ENCODE measurements around the gene CERS6. TPM values are rescaled to one million over a fixed set of nuclear protein-coding genes. Genes with fewer than 3 reads are reported as not detected.
A peak's percentile ranks its signal among the peaks of the same experiment; 100 is the strongest.

CERS6 gene
- total and polyA plus RNA-seq, 2 experiments from 2014 or later, result 8.3 to 16.0 TPM

DNA sequence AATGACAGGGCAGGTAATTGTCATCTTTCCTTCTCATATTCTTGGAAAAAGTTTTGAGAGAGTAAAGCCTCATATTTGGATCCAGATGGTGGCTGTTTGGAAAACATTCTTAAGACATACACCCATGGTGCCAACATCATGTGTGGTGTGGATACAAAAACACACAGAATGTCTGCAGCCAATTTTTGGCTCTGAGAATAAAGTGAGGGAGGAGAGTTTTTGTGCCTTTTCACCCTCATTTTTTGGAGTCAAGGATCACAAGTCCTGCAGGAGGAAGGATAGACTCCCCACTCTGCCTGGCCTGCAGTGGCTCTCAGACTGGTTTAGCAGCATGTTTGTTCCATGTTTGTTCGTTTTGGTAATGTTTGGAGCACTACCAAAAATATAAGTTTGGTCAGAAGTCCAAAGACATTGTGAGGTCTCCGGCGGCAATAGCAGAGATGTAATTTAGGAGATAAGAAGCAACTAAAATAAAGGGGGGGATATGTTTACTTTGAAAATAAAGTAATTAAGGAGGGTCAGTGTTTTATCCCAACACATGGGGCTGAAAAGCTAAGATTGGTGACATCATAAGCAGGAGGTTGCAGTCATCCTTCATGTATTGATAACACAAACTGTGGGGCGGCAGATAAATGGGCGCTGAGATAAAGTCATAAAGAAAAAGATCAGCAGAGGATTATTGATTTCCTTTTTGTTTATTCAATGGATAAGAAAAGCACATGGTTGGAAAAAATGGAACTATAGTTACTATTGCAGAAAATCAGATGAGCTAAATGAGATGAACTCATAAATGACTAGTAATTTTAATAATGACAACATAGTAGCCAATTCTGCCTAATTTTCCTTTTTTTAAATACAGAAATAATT is 347.0 kb downstream of the CERS6 start:
- no peak for TF ChIP-seq EZH2 (IDR thresholded peaks at IDR 0.05; ENCODE audit: insufficient read depth, poor library complexity, severe bottlenecking)
- no peak for TF ChIP-seq EZH2phosphoT487 (IDR thresholded peaks at IDR 0.05; ENCODE audit: insufficient read depth, low read depth)
- Histone ChIP-seq H3K9me2 (ENCODE audit: insufficient read depth) (no peaks in the 10 kb centered on the region), H3F3A (ENCODE audit: insufficient read depth) (peaks cover 9% of the 10 kb centered on the region), H3K79me2 (ENCODE audit: insufficient read depth) (no peaks in the 10 kb centered on the region), H3K4me1 (ENCODE audit: insufficient read depth) (peaks cover 14% of the 10 kb centered on the region), H3K27ac (no peak overlapping the region), H3K9me3 (ENCODE audit: low read depth) (no peaks in the 10 kb centered on the region), H2AFZ (peak overlapping the region; percentile 83), H3K36me3 (ENCODE audit: low read depth) (no peaks in the 10 kb centered on the region), H3K9ac (no peak overlapping the region), H4K20me1 (ENCODE audit: insufficient read depth) (no peaks in the 10 kb centered on the region), H3K27me3 (replicated peaks; ENCODE audit: insufficient read depth) (no peaks in the 10 kb centered on the region), H3K4me3 (peak overlapping the region; percentile 10), H3K4me2 (ENCODE audit: unreplicated experiment) (peak overlapping the region; percentile 30)
- in situ Hi-C loops (cut with MboI), result no loop called here
- WGBS, 2 experiments (ENCODE audit: low coverage in 1 of 2, low lambda C conversion rate in 2 of 2, missing lambda C conversion rate in 2 of 2), result 39 to 44% methylated on average over 5 of the region's 5 CpGs
- no peak for DNase-seq

DNA sequence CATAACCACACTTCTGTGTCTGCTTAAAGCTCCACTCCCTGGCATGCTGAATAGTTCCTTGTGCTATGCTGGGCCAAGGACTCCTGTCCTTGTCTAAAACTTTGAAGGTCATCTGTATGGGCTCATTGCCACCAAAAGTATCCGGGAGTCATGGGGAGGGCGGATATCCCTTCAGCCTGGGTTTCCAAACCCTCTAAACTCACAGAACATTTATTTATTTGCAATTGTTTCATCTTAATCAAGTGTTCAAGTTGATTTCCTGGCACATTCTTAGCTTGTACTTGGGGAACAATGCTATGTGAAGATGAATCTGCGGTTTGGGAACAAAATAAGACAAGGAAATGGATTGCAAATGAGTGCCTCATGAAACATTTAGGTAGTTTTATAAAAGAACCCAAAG is 348.1 kb downstream of the CERS6 start:
- in situ Hi-C loops (cut with MboI), result no loop called here
- TF ChIP-seq EZH2 (IDR thresholded peaks at IDR 0.05; ENCODE audit: insufficient read depth, poor library complexity, severe bottlenecking) (no peak), EZH2phosphoT487 (IDR thresholded peaks at IDR 0.05; ENCODE audit: insufficient read depth, low read depth) (no peak)
- Histone ChIP-seq H3K9me3 (ENCODE audit: low read depth) (no peaks in the 10 kb centered on the region), H3K79me2 (ENCODE audit: insufficient read depth) (no peaks in the 10 kb centered on the region), H2AFZ (no peak overlapping the region), H3K36me3 (ENCODE audit: low read depth) (no peaks in the 10 kb centered on the region), H3K9me2 (ENCODE audit: insufficient read depth) (no peaks in the 10 kb centered on the region), H3K27me3 (replicated peaks; ENCODE audit: insufficient read depth) (no peaks in the 10 kb centered on the region), H3F3A (ENCODE audit: insufficient read depth) (peaks cover 9% of the 10 kb centered on the region), H3K4me2 (ENCODE audit: unreplicated experiment) (no peak overlapping the region), H4K20me1 (ENCODE audit: insufficient read depth) (no peaks in the 10 kb centered on the region), H3K4me3 (no peak overlapping the region), H3K9ac (no peak overlapping the region), H3K4me1 (ENCODE audit: insufficient read depth) (peaks cover 14% of the 10 kb centered on the region), H3K27ac (no peak overlapping the region)
- WGBS, 2 experiments (ENCODE audit: low coverage in 1 of 2, low lambda C conversion rate in 2 of 2, missing lambda C conversion rate in 2 of 2), result 78 to 87% methylated on average over 3 of the region's 3 CpGs
- no peak for DNase-seq

DNA sequence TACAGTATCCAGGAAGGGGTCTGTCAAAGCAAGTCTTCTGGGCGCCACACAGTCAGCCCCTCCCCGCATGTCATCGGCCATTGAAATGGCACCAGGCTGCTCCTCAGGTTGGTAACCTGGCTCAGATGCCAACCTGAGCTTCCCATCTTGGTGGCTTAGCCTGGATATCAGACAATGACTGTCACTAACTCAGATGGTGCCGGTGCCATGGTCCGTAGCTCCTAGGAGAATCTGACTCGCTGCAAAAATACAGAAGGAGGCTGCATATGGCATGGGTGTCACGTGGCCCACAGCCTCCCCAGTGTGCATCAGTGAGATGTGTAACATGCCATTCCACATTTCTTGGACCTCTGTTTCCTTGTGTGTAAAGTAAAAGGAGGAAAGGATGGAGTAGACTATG is 349.5 kb downstream of the CERS6 start:
- 90 to 91% methylated on average over 7 of the region's 7 CpGs for WGBS, 2 experiments (ENCODE audit: low coverage in 1 of 2, low lambda C conversion rate in 2 of 2, missing lambda C conversion rate in 2 of 2)
- DNase-seq, result no peak

DNA sequence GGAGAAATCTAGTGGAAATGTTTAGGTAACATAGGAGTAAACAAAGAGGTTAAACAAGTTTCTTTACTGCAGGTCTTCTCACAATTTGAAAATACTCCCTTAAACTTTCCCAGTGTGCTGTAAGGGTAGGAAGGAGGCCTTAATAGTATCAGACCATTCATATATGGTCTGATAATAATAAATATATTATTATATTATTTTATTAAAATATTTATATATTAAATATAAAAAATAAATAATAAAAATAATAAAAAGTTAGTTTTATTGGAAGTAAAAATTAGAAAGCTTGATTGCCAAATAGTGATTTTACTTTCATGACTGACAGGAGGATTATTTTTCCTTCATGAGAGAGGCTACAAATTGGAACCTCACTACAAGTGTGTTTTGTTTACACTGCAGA is 353.5 kb downstream of the CERS6 start:
- Histone ChIP-seq H3K79me2 (ENCODE audit: insufficient read depth) (no peaks in the 10 kb centered on the region), H3K9ac (no peak overlapping the region), H3K9me2 (ENCODE audit: insufficient read depth) (no peaks in the 10 kb centered on the region), H3K27ac (no peak overlapping the region), H3F3A (ENCODE audit: insufficient read depth) (no peaks in the 10 kb centered on the region), H3K4me1 (ENCODE audit: insufficient read depth) (no peaks in the 10 kb centered on the region), H3K36me3 (ENCODE audit: low read depth) (no peaks in the 10 kb centered on the region), H3K4me3 (no peak overlapping the region), H3K9me3 (ENCODE audit: low read depth) (no peaks in the 10 kb centered on the region), H3K4me2 (ENCODE audit: unreplicated experiment) (no peak overlapping the region), H4K20me1 (ENCODE audit: insufficient read depth) (no peaks in the 10 kb centered on the region), H3K27me3 (replicated peaks; ENCODE audit: insufficient read depth) (no peaks in the 10 kb centered on the region), H2AFZ (no peak overlapping the region)
- TF ChIP-seq EZH2 (IDR thresholded peaks at IDR 0.05; ENCODE audit: insufficient read depth, poor library complexity, severe bottlenecking) (no peak), EZH2phosphoT487 (IDR thresholded peaks at IDR 0.05; ENCODE audit: insufficient read depth, low read depth) (no peak)
- no peak for DNase-seq
- in situ Hi-C loops (cut with MboI), result no loop called here

More for the DNA sequence above, 349.5 kb downstream of the CERS6 start:
- Histone ChIP-seq H3K27ac (no peak overlapping the region), H3K9ac (no peak overlapping the region), H3K4me1 (ENCODE audit: insufficient read depth) (peaks cover 14% of the 10 kb centered on the region), H4K20me1 (ENCODE audit: insufficient read depth) (no peaks in the 10 kb centered on the region), H2AFZ (no peak overlapping the region), H3F3A (ENCODE audit: insufficient read depth) (peaks cover 9% of the 10 kb centered on the region), H3K9me2 (ENCODE audit: insufficient read depth) (no peaks in the 10 kb centered on the region), H3K4me3 (no peak overlapping the region), H3K27me3 (replicated peaks; ENCODE audit: insufficient read depth) (no peaks in the 10 kb centered on the region), H3K36me3 (ENCODE audit: low read depth) (no peaks in the 10 kb centered on the region), H3K9me3 (ENCODE audit: low read depth) (no peaks in the 10 kb centered on the region), H3K79me2 (ENCODE audit: insufficient read depth) (no peaks in the 10 kb centered on the region), H3K4me2 (ENCODE audit: unreplicated experiment) (no peak overlapping the region)
- in situ Hi-C loops (cut with MboI), result no loop called here
- TF ChIP-seq EZH2phosphoT487 (IDR thresholded peaks at IDR 0.05; ENCODE audit: insufficient read depth, low read depth), result no peak
- no peak for TF ChIP-seq EZH2 (IDR thresholded peaks at IDR 0.05; ENCODE audit: insufficient read depth, poor library complexity, severe bottlenecking)
